ENCODE data around the gene TMEM215. TPM values are rescaled to one million over a fixed set of nuclear protein-coding genes. Genes with fewer than 3 reads are reported as not detected.

TMEM215 gene
- total RNA-seq, 4 donors from 2014 or later: not detected

Small RNA genes within 50 kb of the gene (small RNA-seq; reads per million reads assigned to genes)
- 0 reads per million in 2 donors for gene RF00019

Other genes starting within 250 kb of the TMEM215 start
- 1 to 10 TPM in 3 of 4 donors, not detected in 1; 1.0 to 4.2 (median 3.2) TPM for gene SMIM27, start 231.2 kb upstream of the TMEM215 start, total RNA-seq
- 10 to 100 TPM; 14.9 to 22.0 (median 18.6) TPM for gene TOPORS, start 231.0 kb upstream of the TMEM215 start, total RNA-seq
- 10 to 100 TPM; 22.0 to 62.7 (median 33.5) TPM for gene NDUFB6, start 210.4 kb upstream of the TMEM215 start, total RNA-seq
- gene TAF1L, start 147.9 kb upstream of the TMEM215 start, total RNA-seq: under 1 TPM in 1 of 4 donors, not detected in 3; 0.19 TPM
- gene APTX, start 218.1 kb downstream of the TMEM215 start, total RNA-seq: 10 to 100 TPM; 16.7 to 22.8 (median 19.6) TPM
- 10 to 100 TPM; 13.9 to 47.7 (median 43.5) TPM for gene DNAJA1, start 241.7 kb downstream of the TMEM215 start, total RNA-seq